WI38 (cell line): Measurements from ENCODE around the gene ANKRD9.
"Not testable (repeated sequence)": the region's sequence is repeated elsewhere in the genome, so short reads cannot be mapped to it uniquely, and the experiment has no call there.

Source experiments
- H3K4me3 ChIP-seq: 2 replicates; pipeline ENCODE4 v1.5.1; 2011; ENCODE audit warnings: low read depth, mild to moderate bottlenecking, control low read depth, low read length
- CTCF ChIP-seq: IDR thresholded peaks from 2 replicates; pipeline ENCODE4 v1.5.1; 2012; ENCODE audit warnings: low read depth, mild to moderate bottlenecking, control low read depth, low read length

The ANKRD9 gene, protein sequence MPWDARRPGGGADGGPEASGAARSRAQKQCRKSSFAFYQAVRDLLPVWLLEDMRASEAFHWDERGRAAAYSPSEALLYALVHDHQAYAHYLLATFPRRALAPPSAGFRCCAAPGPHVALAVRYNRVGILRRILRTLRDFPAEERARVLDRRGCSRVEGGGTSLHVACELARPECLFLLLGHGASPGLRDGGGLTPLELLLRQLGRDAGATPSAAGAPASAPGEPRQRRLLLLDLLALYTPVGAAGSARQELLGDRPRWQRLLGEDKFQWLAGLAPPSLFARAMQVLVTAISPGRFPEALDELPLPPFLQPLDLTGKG

GRCh38 chr14:102509746-102510615 lies at the start of gene ANKRD9:
TSS of gene ANKRD9 (minus strand) at chr14:102509776. CDS start at chr14:102507889, 1,887 bp downstream.
- H3K4me3 ChIP-seq: peak within 1 kb of the TSS; percentile 59
- TF ChIP-seq CTCF: no peak

DNA sequence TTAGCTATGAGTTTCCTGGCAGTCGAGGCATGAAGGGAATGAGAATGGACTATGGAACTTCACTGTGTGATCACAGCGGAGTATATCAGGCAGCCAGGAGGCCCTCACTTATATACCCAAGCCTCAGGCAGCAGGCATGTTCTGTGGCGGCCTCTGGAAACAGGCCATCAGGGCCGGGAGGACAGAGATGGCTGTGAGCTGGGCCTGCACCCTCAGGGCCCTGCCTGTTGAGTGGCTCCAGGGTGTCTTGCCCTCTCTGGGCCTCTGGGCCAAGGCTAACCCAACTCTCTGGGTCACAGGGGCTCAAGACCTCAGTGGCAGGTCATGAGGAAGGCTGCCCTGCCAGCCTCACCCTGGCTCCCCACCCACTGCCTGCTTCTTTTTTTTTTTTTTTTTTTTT lies 49.0 kb upstream of the ANKRD9 start:
- TF ChIP-seq CTCF: no peak
- H3K4me3 ChIP-seq: no peak overlapping the region

- H3K4me3 ChIP-seq: no peak overlapping the region
- no peak for TF ChIP-seq CTCF
These were observed 48.1 kb upstream of the ANKRD9 start for GRCh38 chr14:102557434-102558226.

DNA sequence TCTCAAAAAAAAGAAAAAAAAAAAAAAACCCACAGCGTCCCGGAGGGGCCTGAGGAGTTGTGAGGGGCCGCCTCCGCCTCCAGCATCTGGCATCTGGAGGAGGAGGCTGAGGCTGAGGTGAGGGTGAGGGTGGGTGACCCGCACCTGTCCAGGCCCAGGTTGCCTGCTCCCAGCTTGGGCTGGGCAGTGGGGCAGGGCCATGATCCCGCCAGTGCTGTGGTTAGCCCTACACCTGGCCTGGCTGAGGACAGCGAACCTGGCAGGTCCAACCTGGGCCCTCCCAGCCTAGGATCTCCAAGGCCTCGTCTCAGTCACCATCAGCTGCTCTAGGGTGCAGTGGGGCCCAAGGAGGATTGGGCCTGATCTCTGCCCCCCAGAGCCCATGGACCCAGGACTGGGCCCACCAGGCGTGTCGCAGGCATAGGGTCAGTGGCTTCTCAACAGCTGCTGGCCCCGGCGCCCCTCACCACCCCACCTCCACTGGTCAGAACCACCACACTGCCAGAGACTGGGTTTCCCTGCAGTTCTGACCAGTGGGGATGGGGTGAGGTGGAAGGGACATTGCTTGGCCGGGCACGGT lies 46.6 kb upstream of the ANKRD9 start:
- no peak overlapping the region for H3K4me3 ChIP-seq
- TF ChIP-seq CTCF: no peak

DNA sequence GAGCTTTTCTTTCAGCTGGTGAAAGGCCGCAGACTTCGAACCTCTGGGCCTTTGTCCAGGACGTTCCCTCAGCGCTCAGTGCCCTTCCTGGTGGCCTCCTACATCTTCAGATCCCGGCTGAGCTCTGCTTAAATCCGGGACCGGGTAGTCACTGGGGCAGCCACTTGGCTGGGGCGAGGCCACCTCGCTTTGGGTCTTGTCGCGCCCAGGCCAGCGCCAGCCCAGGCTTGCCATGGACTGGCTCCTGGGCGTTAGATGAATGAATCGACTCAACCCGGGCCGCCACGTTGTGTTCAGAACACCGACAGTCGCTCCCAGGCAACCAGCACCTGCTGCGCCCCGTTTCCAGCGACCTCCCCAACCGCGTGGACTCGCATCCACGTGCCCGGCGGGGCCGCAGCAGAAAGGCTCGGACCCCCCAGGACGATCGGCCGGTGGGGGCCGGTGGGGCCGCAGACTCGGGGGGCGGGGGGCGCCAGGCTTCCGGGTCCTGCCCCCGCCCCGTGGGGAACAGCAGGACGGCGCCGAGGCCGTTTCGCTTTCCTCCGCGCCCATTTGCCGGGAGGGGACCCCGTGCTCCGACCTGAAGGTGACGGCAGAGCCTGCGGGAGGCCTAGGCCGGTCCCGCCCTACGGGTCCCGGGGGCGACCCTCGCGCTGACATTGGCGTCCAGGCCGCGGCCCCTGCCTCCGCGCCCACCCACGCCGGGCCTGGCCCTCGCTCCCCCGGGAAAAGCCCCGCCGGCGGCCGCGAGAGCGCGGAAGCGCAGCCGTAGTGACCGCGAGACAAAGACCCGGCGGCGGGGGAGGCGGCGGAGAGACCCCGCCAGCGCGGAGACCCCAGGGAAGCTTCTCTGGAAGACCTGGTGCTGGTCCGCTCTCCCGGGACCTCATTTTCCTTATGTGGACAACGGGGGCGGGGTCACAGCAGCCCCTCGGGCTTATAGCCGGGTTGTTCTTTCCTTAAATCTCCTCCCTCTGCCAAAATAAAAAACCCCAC lies 45.5 kb upstream of the ANKRD9 start:
- H3K4me3 ChIP-seq: peak overlapping the region; percentile 66
- TF ChIP-seq CTCF: no peak

DNA sequence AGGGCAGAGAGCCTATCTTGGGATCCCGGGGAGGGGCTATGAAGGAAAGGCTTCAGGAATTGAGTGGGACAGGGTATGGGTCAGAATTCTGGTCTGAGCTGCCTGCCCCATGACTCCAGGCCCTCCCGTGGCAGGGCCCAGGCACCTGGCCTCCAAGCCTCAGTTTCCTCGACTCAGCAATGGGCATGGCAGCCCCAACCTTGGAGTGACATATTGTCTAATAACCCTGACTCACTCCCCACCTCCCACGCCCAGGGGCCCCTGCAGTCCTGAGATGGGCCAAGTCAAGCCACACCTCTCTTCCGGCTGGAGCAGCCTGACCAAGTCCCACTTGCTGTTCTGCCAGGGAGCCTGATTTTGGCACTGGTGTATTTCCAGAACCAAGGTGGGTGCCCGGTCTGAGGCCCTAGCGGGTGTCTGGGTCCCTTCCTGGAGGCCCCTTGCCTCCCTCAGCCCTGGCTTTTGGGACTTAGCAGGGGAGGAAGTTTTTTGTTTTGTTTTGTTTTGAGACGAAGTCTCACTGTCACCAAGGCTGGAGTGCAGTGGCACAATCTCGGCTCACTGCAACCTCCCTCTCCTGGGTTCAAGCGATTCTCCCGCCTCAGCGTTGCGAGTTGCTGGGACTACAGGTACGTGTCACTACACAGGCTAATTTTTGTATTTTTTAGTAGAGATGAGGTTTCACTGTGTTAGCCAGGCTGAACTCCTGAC lies 42.6 kb upstream of the ANKRD9 start:
- no peak overlapping the region for H3K4me3 ChIP-seq
- TF ChIP-seq CTCF: no peak

DNA sequence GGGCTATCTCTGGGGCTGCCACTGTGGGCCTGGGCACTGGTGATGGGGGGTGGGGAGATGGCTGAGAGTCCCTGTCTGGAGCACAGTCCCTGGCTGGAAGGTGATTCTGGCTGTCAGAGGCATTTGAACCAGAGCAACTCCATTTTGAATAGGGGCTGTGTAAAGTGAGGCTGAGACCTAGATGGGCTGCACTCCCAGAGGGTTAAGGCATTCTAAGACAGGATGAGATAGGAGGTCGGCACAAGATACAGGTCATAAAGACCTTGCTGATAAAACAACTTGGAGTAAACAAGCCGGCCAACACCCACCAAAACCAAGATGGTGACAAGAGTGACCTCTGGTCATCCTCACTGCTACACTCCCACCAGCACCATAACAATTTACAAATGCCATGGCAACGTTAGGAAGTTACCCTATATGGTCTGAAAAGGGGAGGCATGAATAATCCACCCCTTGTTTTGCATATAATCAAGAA lies 41.4 kb upstream of the ANKRD9 start:
- H3K4me3 ChIP-seq: not testable (repeated sequence)
